Measurements from ENCODE around the gene RNF14.

Gene RNF14

DNA sequence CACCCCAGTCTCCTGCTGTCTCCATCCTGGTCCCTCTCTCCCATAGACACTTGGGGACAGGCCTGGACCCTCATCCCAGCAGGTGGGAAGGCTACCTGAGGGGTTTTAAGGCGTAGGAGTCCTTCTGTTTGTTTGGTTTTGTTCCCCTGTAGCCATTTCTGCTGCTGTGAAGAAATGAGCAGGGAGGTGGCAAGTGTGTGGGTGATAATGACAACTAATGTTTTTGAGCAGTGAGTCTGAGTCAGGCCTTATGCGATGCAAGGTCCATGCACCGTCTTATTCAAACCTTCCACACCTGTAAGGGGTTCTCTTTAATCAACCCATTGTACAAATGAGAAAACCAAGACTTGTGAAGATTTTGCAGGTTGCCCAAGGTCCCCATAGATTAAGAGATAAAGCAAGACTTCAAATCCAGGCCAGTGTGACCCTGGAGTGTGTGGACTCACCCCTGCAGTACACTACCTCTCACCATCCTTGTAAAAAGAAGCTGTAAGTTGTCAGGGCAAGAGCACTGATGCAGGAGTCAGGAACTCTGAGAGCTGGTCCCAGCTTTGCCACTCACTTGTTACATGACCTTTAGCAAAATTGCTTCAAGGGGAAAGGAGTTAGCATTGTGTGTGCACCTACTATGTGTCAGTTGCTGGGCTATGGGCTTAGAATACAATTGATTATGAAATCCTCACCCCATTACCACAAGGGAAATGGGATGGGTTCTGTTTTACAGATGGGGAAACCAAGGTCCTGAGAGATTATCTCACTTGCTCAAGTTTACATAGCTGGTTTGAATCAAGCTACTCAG is 18.5 kb upstream of the RNF14 start:
- H3K36me3 ChIP-seq (ENCODE audit: control insufficient read depth, insufficient read depth, low read length): no peaks in the 10 kb centered on the region
- no peak overlapping the region for H3K4me3 ChIP-seq (ENCODE audit: low read length)
- H3K9ac ChIP-seq (ENCODE audit: low read length): no peak overlapping the region
- H3K27me3 ChIP-seq (ENCODE audit: control insufficient read depth, insufficient read depth, low read length): peaks cover 2% of the 10 kb centered on the region
- peaks cover 16% of the 10 kb centered on the region for H3K4me1 ChIP-seq (ENCODE audit: control insufficient read depth, insufficient read depth, low read length)
- H3K9me3 ChIP-seq (ENCODE audit: control insufficient read depth, low read length): no peaks in the 10 kb centered on the region

GRCh38 chr5:141951332-141951781 is 17.5 kb upstream of the RNF14 start:
- H3K4me3 ChIP-seq (ENCODE audit: low read length): no peak overlapping the region
- H3K36me3 ChIP-seq (ENCODE audit: control insufficient read depth, insufficient read depth, low read length): no peaks in the 10 kb centered on the region
- H3K27me3 ChIP-seq (ENCODE audit: control insufficient read depth, insufficient read depth, low read length): no peaks in the 10 kb centered on the region
- H3K4me1 ChIP-seq (ENCODE audit: control insufficient read depth, insufficient read depth, low read length): peaks cover 14% of the 10 kb centered on the region
- H3K9ac ChIP-seq (ENCODE audit: low read length): no peak overlapping the region
- no peaks in the 10 kb centered on the region for H3K9me3 ChIP-seq (ENCODE audit: control insufficient read depth, low read length)

- Histone ChIP-seq H3K4me1 (ENCODE audit: control insufficient read depth, insufficient read depth, low read length) (peaks cover 7% of the 10 kb centered on the region), H3K9me3 (ENCODE audit: control insufficient read depth, low read length) (no peaks in the 10 kb centered on the region), H3K36me3 (ENCODE audit: control insufficient read depth, insufficient read depth, low read length) (no peaks in the 10 kb centered on the region), H3K9ac (ENCODE audit: low read length) (no peak overlapping the region), H3K4me3 (ENCODE audit: low read length) (no peak overlapping the region), H3K27me3 (ENCODE audit: control insufficient read depth, insufficient read depth, low read length) (no peaks in the 10 kb centered on the region)
These were observed 16.9 kb upstream of the RNF14 start for GRCh38 chr5:141952020-141952419.

GRCh38 chr5:141954194-141954593 is 14.7 kb upstream of the RNF14 start:
- Histone ChIP-seq H3K4me1 (ENCODE audit: control insufficient read depth, insufficient read depth, low read length) (peaks cover 4% of the 10 kb centered on the region), H3K27me3 (ENCODE audit: control insufficient read depth, insufficient read depth, low read length) (no peaks in the 10 kb centered on the region), H3K9me3 (ENCODE audit: control insufficient read depth, low read length) (no peaks in the 10 kb centered on the region), H3K36me3 (ENCODE audit: control insufficient read depth, insufficient read depth, low read length) (no peaks in the 10 kb centered on the region), H3K9ac (ENCODE audit: low read length) (no peak overlapping the region), H3K4me3 (ENCODE audit: low read length) (no peak overlapping the region)

DNA sequence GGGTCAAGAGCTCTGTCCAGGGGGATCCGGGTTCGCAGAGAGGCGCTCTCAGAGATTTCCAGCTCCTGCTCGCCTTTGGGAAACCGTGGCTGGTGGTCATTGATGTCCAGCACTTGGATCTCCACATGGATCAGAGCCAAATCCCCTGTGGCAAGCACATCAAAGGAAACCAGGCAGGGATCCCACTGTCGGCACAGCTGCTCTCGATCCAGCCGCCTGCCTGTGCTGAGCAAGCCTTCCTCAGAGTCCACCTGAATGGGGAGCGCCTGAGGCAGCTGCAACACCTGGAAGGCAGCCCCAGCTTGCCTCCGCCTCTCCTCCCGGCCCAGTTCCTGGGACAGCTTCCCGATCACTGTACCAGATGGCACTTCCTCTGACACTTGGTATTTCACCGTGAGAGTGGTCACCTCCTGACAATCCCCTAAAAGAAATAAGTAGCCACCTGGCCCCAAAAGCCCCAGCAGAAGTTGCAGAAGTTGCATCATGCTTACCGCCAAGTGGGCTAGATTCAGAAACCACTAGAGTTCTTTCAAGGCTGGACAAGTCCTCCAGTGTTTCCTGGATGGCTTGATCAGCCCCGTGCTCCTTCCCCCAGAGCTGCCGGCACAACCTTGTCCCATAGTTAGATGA is 11.4 kb upstream of the RNF14 start:
- no peak overlapping the region for H3K4me3 ChIP-seq (ENCODE audit: low read length)
- H3K27me3 ChIP-seq (ENCODE audit: control insufficient read depth, insufficient read depth, low read length): no peaks in the 10 kb centered on the region
- no peaks in the 10 kb centered on the region for H3K9me3 ChIP-seq (ENCODE audit: control insufficient read depth, low read length)
- no peaks in the 10 kb centered on the region for H3K36me3 ChIP-seq (ENCODE audit: control insufficient read depth, insufficient read depth, low read length)
- peaks cover 15% of the 10 kb centered on the region for H3K4me1 ChIP-seq (ENCODE audit: control insufficient read depth, insufficient read depth, low read length)
- no peak overlapping the region for H3K9ac ChIP-seq (ENCODE audit: low read length)

- no peaks in the 10 kb centered on the region for H3K9me3 ChIP-seq (ENCODE audit: control insufficient read depth, low read length)
- peaks cover 15% of the 10 kb centered on the region for H3K4me1 ChIP-seq (ENCODE audit: control insufficient read depth, insufficient read depth, low read length)
- no peaks in the 10 kb centered on the region for H3K27me3 ChIP-seq (ENCODE audit: control insufficient read depth, insufficient read depth, low read length)
- no peaks in the 10 kb centered on the region for H3K36me3 ChIP-seq (ENCODE audit: control insufficient read depth, insufficient read depth, low read length)
- H3K4me3 ChIP-seq (ENCODE audit: low read length): no peak within 1 kb of the TSS
- H3K9ac ChIP-seq (ENCODE audit: low read length): no peak within 1 kb of the TSS
These were observed 10.8 kb upstream of the RNF14 start, which contains the start of gene PCDH12 for GRCh38 chr5:141958113-141958512. TSS of gene PCDH12 (minus strand) at chr5:141958202. CDS start at chr5:141957851, 351 bp downstream.

GRCh38 chr5:141958546-141959172 is 10.2 kb upstream of the RNF14 start:
- no peak overlapping the region for H3K9ac ChIP-seq (ENCODE audit: low read length)
- peaks cover 15% of the 10 kb centered on the region for H3K4me1 ChIP-seq (ENCODE audit: control insufficient read depth, insufficient read depth, low read length)

DNA sequence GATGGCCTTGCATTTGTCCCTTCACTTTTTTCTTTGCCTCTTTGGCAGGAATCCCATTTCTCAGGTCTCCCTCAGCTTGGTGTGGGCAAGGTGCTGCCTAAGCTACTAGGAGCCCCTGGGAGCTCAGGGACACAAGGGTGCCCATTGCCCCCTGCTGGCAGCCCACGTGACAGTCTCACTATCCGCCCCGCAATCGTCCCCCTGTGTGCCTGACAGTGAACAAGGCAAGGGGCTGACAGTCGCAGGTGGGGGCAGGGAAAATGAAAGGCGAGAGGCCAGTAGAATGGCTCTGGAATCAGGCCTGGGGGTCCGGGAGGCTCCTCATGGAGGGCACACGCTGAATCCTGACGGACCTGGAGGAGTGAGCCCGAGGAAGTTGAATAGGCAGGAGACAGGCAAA is 8.9 kb upstream of the RNF14 start:
- no peaks in the 10 kb centered on the region for H3K27me3 ChIP-seq (ENCODE audit: control insufficient read depth, insufficient read depth, low read length)
- no peak overlapping the region for H3K9ac ChIP-seq (ENCODE audit: low read length)
- H3K4me1 ChIP-seq (ENCODE audit: control insufficient read depth, insufficient read depth, low read length): peaks cover 15% of the 10 kb centered on the region
- no peak overlapping the region for H3K4me3 ChIP-seq (ENCODE audit: low read length)
- H3K36me3 ChIP-seq (ENCODE audit: control insufficient read depth, insufficient read depth, low read length): no peaks in the 10 kb centered on the region
- H3K9me3 ChIP-seq (ENCODE audit: control insufficient read depth, low read length): no peaks in the 10 kb centered on the region

More at GRCh38 chr5:141958546-141959172, 10.2 kb upstream of the RNF14 start:
- no peak overlapping the region for H3K4me3 ChIP-seq (ENCODE audit: low read length)
- H3K9me3 ChIP-seq (ENCODE audit: control insufficient read depth, low read length): no peaks in the 10 kb centered on the region
- H3K27me3 ChIP-seq (ENCODE audit: control insufficient read depth, insufficient read depth, low read length): no peaks in the 10 kb centered on the region
- no peaks in the 10 kb centered on the region for H3K36me3 ChIP-seq (ENCODE audit: control insufficient read depth, insufficient read depth, low read length)

GRCh38 chr5:141960449-141961323 is 8.2 kb upstream of the RNF14 start:
- H3K9ac ChIP-seq (ENCODE audit: low read length): peak overlapping the region; percentile 65
- no peaks in the 10 kb centered on the region for H3K27me3 ChIP-seq (ENCODE audit: control insufficient read depth, insufficient read depth, low read length)
- peaks cover 15% of the 10 kb centered on the region for H3K4me1 ChIP-seq (ENCODE audit: control insufficient read depth, insufficient read depth, low read length)
- no peaks in the 10 kb centered on the region for H3K9me3 ChIP-seq (ENCODE audit: control insufficient read depth, low read length)
- no peak overlapping the region for H3K4me3 ChIP-seq (ENCODE audit: low read length)
- H3K36me3 ChIP-seq (ENCODE audit: control insufficient read depth, insufficient read depth, low read length): no peaks in the 10 kb centered on the region

- H3K9me3 ChIP-seq (ENCODE audit: control insufficient read depth, low read length): no peaks in the 10 kb centered on the region
- H3K9ac ChIP-seq (ENCODE audit: low read length): no peak overlapping the region
- no peaks in the 10 kb centered on the region for H3K36me3 ChIP-seq (ENCODE audit: control insufficient read depth, insufficient read depth, low read length)
These were observed 7.4 kb upstream of the RNF14 start for GRCh38 chr5:141961466-141961865.

DNA sequence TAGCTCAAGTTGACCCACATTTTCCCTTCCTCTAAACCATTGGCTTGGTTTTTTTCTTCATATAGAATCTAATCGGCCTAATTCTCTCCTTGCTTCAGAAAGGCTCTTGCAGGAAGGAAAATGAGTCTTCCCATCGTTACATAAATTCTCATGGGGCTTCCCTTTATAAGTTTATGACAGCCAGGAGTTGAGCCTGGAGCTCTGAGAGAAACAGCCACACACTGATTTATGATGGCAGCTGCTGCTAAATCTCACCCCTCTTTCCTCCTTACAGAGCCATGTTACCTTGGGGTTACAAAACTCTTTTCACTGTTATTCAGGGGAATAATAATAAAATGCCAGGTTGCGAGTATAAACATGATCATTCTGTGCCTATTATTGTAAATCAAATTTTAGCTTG is 5.2 kb upstream of the RNF14 start:
- Histone ChIP-seq H3K27me3 (ENCODE audit: control insufficient read depth, insufficient read depth, low read length) (no peaks in the 10 kb centered on the region), H3K36me3 (ENCODE audit: control insufficient read depth, insufficient read depth, low read length) (no peaks in the 10 kb centered on the region), H3K4me1 (ENCODE audit: control insufficient read depth, insufficient read depth, low read length) (peaks cover 12% of the 10 kb centered on the region), H3K9ac (ENCODE audit: low read length) (no peak overlapping the region), H3K4me3 (ENCODE audit: low read length) (no peak overlapping the region), H3K9me3 (ENCODE audit: control insufficient read depth, low read length) (no peaks in the 10 kb centered on the region)

More at GRCh38 chr5:141961466-141961865, 7.4 kb upstream of the RNF14 start:
- H3K27me3 ChIP-seq (ENCODE audit: control insufficient read depth, insufficient read depth, low read length): no peaks in the 10 kb centered on the region
- H3K4me1 ChIP-seq (ENCODE audit: control insufficient read depth, insufficient read depth, low read length): peaks cover 15% of the 10 kb centered on the region
- no peak overlapping the region for H3K4me3 ChIP-seq (ENCODE audit: low read length)

Measured in mucosa of stomach (tissue), 1 donor.